Measurements from ENCODE around the gene PHYHIPL. TPM values are rescaled to one million over a fixed set of nuclear protein-coding genes. Genes with fewer than 3 reads are reported as not detected.

The PHYHIPL gene
- total and polyA plus RNA-seq, 4 donors: 40.1 to 251 (median 143) TPM

- Histone ChIP-seq H3K27me3 (ENCODE audit: control insufficient read depth, insufficient read depth, low read length) (no peaks in the 10 kb centered on the region), H3K4me3 (ENCODE audit: low read depth, low read length) (no peak overlapping the region), H3K27ac (ENCODE audit: low read depth, low read length) (no peak overlapping the region), H3K9me3 (ENCODE audit: control insufficient read depth, insufficient read depth, low read length) (no peaks in the 10 kb centered on the region), H3K4me1 (ENCODE audit: control insufficient read depth, insufficient read depth, low read length) (no peaks in the 10 kb centered on the region), H3K36me3 (ENCODE audit: control insufficient read depth, insufficient read depth, low read length) (peaks cover 10% of the 10 kb centered on the region)
- DNase-seq (ENCODE audit: low read depth in 4 of 6, low spot score in 6 of 6): no peak
- no CpG with 5 or more reads among the region's 2 CpGs for WGBS (ENCODE audit: insufficient coverage)
Observed at GRCh38 chr10:59243611-59244195, 67.3 kb downstream of the PHYHIPL start.

GRCh38 chr10:59244871-59245270 lies 68.4 kb downstream of the PHYHIPL start:
- no peak overlapping the region for H3K27ac ChIP-seq (ENCODE audit: low read depth, low read length)
- no CpG with 5 or more reads among the region's 1 CpG for WGBS (ENCODE audit: insufficient coverage)
- DNase-seq (ENCODE audit: low read depth in 4 of 6, low spot score in 6 of 6): no peak

GRCh38 chr10:59245686-59246085 lies 69.2 kb downstream of the PHYHIPL start:
- no peak for DNase-seq (ENCODE audit: low read depth in 4 of 6, low spot score in 6 of 6)
- H3K4me3 ChIP-seq (ENCODE audit: low read depth, low read length): no peak overlapping the region
- H3K27ac ChIP-seq (ENCODE audit: low read depth, low read length): no peak overlapping the region
- no peaks in the 10 kb centered on the region for H3K4me1 ChIP-seq (ENCODE audit: control insufficient read depth, insufficient read depth, low read length)
- H3K27me3 ChIP-seq (ENCODE audit: control insufficient read depth, insufficient read depth, low read length): no peaks in the 10 kb centered on the region
- peaks cover 10% of the 10 kb centered on the region for H3K36me3 ChIP-seq (ENCODE audit: control insufficient read depth, insufficient read depth, low read length)
- H3K9me3 ChIP-seq (ENCODE audit: control insufficient read depth, insufficient read depth, low read length): no peaks in the 10 kb centered on the region
- no CpG with 5 or more reads among the region's 1 CpG for WGBS (ENCODE audit: insufficient coverage)

More at GRCh38 chr10:59244871-59245270, 68.4 kb downstream of the PHYHIPL start:
- Histone ChIP-seq H3K9me3 (ENCODE audit: control insufficient read depth, insufficient read depth, low read length) (no peaks in the 10 kb centered on the region), H3K4me3 (ENCODE audit: low read depth, low read length) (no peak overlapping the region), H3K4me1 (ENCODE audit: control insufficient read depth, insufficient read depth, low read length) (no peaks in the 10 kb centered on the region), H3K27me3 (ENCODE audit: control insufficient read depth, insufficient read depth, low read length) (no peaks in the 10 kb centered on the region), H3K36me3 (ENCODE audit: control insufficient read depth, insufficient read depth, low read length) (peaks cover 10% of the 10 kb centered on the region)

DNA sequence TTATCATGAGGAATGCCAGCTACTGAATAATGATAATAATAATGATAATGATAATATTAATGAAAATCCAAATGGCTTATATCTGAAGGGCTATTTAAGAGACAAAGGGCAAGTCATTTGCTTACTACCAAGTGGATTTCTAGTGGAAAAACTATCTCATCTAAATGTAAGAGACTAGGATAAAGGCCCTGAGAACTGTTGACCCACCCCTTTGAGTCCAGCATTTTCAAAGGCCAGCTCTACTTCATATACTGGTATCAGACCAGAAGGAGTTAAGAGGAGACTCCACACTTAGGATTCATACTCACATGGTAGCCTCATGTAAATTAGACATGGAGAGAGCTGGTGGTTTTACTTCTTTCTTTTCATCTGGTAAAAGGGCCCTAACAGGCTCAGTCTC lies 76.0 kb downstream of the PHYHIPL start:
- no peaks in the 10 kb centered on the region for H3K4me1 ChIP-seq (ENCODE audit: control insufficient read depth, insufficient read depth, low read length)
- no peak for DNase-seq (ENCODE audit: low read depth in 4 of 6, low spot score in 6 of 6)
- H3K27ac ChIP-seq (ENCODE audit: low read depth, low read length): no peak overlapping the region
- H3K9me3 ChIP-seq (ENCODE audit: control insufficient read depth, insufficient read depth, low read length): no peaks in the 10 kb centered on the region
- peaks cover 4% of the 10 kb centered on the region for H3K36me3 ChIP-seq (ENCODE audit: control insufficient read depth, insufficient read depth, low read length)
- H3K27me3 ChIP-seq (ENCODE audit: control insufficient read depth, insufficient read depth, low read length): no peaks in the 10 kb centered on the region
- H3K4me3 ChIP-seq (ENCODE audit: low read depth, low read length): no peak overlapping the region

DNA sequence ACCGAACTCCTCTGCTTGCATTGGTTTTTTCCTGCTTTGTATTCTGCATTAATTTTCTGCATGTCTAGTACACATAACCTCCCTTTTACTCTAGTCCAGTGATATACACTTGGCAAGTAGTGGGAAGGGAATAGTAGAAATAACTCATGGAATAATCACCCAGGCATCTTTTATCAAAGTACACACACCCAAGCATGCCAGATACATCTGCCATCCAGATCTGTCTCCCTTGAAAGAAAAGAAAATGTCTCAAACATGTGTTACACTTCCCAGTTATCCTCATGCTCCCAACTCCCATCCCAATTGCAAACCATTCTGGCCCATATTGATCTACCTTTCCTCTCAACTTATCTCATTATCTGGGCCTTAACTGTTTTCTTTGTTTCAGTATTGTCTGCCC lies 79.0 kb downstream of the PHYHIPL start:
- Histone ChIP-seq H3K27me3 (ENCODE audit: control insufficient read depth, insufficient read depth, low read length) (no peaks in the 10 kb centered on the region), H3K27ac (ENCODE audit: low read depth, low read length) (no peak overlapping the region), H3K4me1 (ENCODE audit: control insufficient read depth, insufficient read depth, low read length) (no peaks in the 10 kb centered on the region), H3K9me3 (ENCODE audit: control insufficient read depth, insufficient read depth, low read length) (no peaks in the 10 kb centered on the region), H3K4me3 (ENCODE audit: low read depth, low read length) (no peak overlapping the region), H3K36me3 (ENCODE audit: control insufficient read depth, insufficient read depth, low read length) (peaks cover 3% of the 10 kb centered on the region)
- DNase-seq (ENCODE audit: low read depth in 4 of 6, low spot score in 6 of 6): no peak
- WGBS (ENCODE audit: insufficient coverage): no CpG with 5 or more reads among the region's 1 CpG

GRCh38 chr10:59257224-59257623 lies 80.8 kb downstream of the PHYHIPL start:
- Histone ChIP-seq H3K9me3 (ENCODE audit: control insufficient read depth, insufficient read depth, low read length) (no peaks in the 10 kb centered on the region), H3K27me3 (ENCODE audit: control insufficient read depth, insufficient read depth, low read length) (no peaks in the 10 kb centered on the region), H3K36me3 (ENCODE audit: control insufficient read depth, insufficient read depth, low read length) (peaks cover 4% of the 10 kb centered on the region), H3K4me1 (ENCODE audit: control insufficient read depth, insufficient read depth, low read length) (no peaks in the 10 kb centered on the region), H3K27ac (ENCODE audit: low read depth, low read length) (no peak overlapping the region), H3K4me3 (ENCODE audit: low read depth, low read length) (no peak overlapping the region)
- DNase-seq (ENCODE audit: low read depth in 4 of 6, low spot score in 6 of 6): no peak
- WGBS (ENCODE audit: insufficient coverage): no CpG with 5 or more reads among the region's 1 CpG

- WGBS (ENCODE audit: insufficient coverage): no CpG with 5 or more reads among the region's 1 CpG
- Histone ChIP-seq H3K9me3 (ENCODE audit: control insufficient read depth, insufficient read depth, low read length) (no peaks in the 10 kb centered on the region), H3K4me3 (ENCODE audit: low read depth, low read length) (no peak overlapping the region), H3K4me1 (ENCODE audit: control insufficient read depth, insufficient read depth, low read length) (no peaks in the 10 kb centered on the region), H3K27ac (ENCODE audit: low read depth, low read length) (no peak overlapping the region), H3K27me3 (ENCODE audit: control insufficient read depth, insufficient read depth, low read length) (no peaks in the 10 kb centered on the region), H3K36me3 (ENCODE audit: control insufficient read depth, insufficient read depth, low read length) (peaks cover 7% of the 10 kb centered on the region)
- no peak for DNase-seq (ENCODE audit: low read depth in 4 of 6, low spot score in 6 of 6)
Observed at GRCh38 chr10:59258890-59259289, 82.4 kb downstream of the PHYHIPL start.

GRCh38 chr10:59265141-59265540 lies 88.7 kb downstream of the PHYHIPL start:
- Histone ChIP-seq H3K27ac (ENCODE audit: low read depth, low read length) (no peak overlapping the region), H3K9me3 (ENCODE audit: control insufficient read depth, insufficient read depth, low read length) (no peaks in the 10 kb centered on the region), H3K36me3 (ENCODE audit: control insufficient read depth, insufficient read depth, low read length) (peaks cover 12% of the 10 kb centered on the region), H3K27me3 (ENCODE audit: control insufficient read depth, insufficient read depth, low read length) (no peaks in the 10 kb centered on the region), H3K4me1 (ENCODE audit: control insufficient read depth, insufficient read depth, low read length) (no peaks in the 10 kb centered on the region), H3K4me3 (ENCODE audit: low read depth, low read length) (no peak overlapping the region)
- no peak for DNase-seq (ENCODE audit: low read depth in 4 of 6, low spot score in 6 of 6)
- 83% methylated on average over 2 of the region's 5 CpGs for WGBS (ENCODE audit: insufficient coverage)

- WGBS (ENCODE audit: insufficient coverage): 73% methylated on average over 1 of the region's 3 CpGs
- H3K9me3 ChIP-seq (ENCODE audit: control insufficient read depth, insufficient read depth, low read length): no peaks in the 10 kb centered on the region
- peaks cover 1% of the 10 kb centered on the region for H3K4me1 ChIP-seq (ENCODE audit: control insufficient read depth, insufficient read depth, low read length)
- no peaks in the 10 kb centered on the region for H3K27me3 ChIP-seq (ENCODE audit: control insufficient read depth, insufficient read depth, low read length)
- H3K36me3 ChIP-seq (ENCODE audit: control insufficient read depth, insufficient read depth, low read length): peaks cover 12% of the 10 kb centered on the region
- no peak overlapping the region for H3K4me3 ChIP-seq (ENCODE audit: low read depth, low read length)
- no peak overlapping the region for H3K27ac ChIP-seq (ENCODE audit: low read depth, low read length)
- DNase-seq (ENCODE audit: low read depth in 4 of 6, low spot score in 6 of 6): no peak
Observed at GRCh38 chr10:59266321-59266720, 89.9 kb downstream of the PHYHIPL start.

- no peak overlapping the region for H3K27ac ChIP-seq (ENCODE audit: low read depth, low read length)
- 88% methylated on average over 6 of the region's 7 CpGs for WGBS (ENCODE audit: insufficient coverage)
- no peak overlapping the region for H3K4me3 ChIP-seq (ENCODE audit: low read depth, low read length)
- peaks cover 3% of the 10 kb centered on the region for H3K4me1 ChIP-seq (ENCODE audit: control insufficient read depth, insufficient read depth, low read length)
- peaks cover 8% of the 10 kb centered on the region for H3K36me3 ChIP-seq (ENCODE audit: control insufficient read depth, insufficient read depth, low read length)
- no peaks in the 10 kb centered on the region for H3K9me3 ChIP-seq (ENCODE audit: control insufficient read depth, insufficient read depth, low read length)
- no peak for DNase-seq (ENCODE audit: low read depth in 4 of 6, low spot score in 6 of 6)
- no peaks in the 10 kb centered on the region for H3K27me3 ChIP-seq (ENCODE audit: control insufficient read depth, insufficient read depth, low read length)
Observed at GRCh38 chr10:59268460-59268859, 92.0 kb downstream of the PHYHIPL start.
